HG03565 (cell line): ENCODE results near the gene SH3D19.

Source experiments
- ATAC-seq: cut with Tn5 transposase; IDR thresholded peaks from one replicate; pipeline ENCODE4 v1.9.1; 2021; ENCODE audit warnings: mild to moderate bottlenecking, moderate library complexity; ENCODE audit not compliant: unreplicated experiment

The SH3D19 gene

GRCh38 chr4:151325111-151325948 is at the start of gene SH3D19:
Gene SH3D19, minus strand, starts transcription at chr4:151325605. Its CDS starts 253 bp downstream, at chr4:151325352.
- ATAC-seq: no peak

GRCh38 chr4:151362404-151363164 is 37.2 kb upstream of the SH3D19 start:
- ATAC-seq: peak; percentile 98

GRCh38 chr4:151361966-151362365 is 36.6 kb upstream of the SH3D19 start:
- ATAC-seq: no peak

GRCh38 chr4:151361126-151361525 is 35.7 kb upstream of the SH3D19 start:
- ATAC-seq: no peak

GRCh38 chr4:151359576-151359975 is 34.2 kb upstream of the SH3D19 start:
- no peak for ATAC-seq

- ATAC-seq: no peak
These were observed 32.9 kb upstream of the SH3D19 start for GRCh38 chr4:151358266-151358665.

GRCh38 chr4:151356510-151356909 is 31.1 kb upstream of the SH3D19 start:
- no peak for ATAC-seq

- no peak for ATAC-seq
These were observed 29.8 kb upstream of the SH3D19 start for GRCh38 chr4:151355155-151355554.

- ATAC-seq: no peak
These were observed 22.3 kb upstream of the SH3D19 start for GRCh38 chr4:151347490-151348235.

GRCh38 chr4:151344948-151345347 is 19.5 kb upstream of the SH3D19 start:
- ATAC-seq: no peak

GRCh38 chr4:151340751-151341385 is 15.5 kb upstream of the SH3D19 start:
- ATAC-seq: no peak

GRCh38 chr4:151339467-151339866 is 14.1 kb upstream of the SH3D19 start:
- ATAC-seq: no peak

- no peak for ATAC-seq
These were observed 6.1 kb upstream of the SH3D19 start for GRCh38 chr4:151331276-151332042.

- no peak for ATAC-seq
These were observed 4.0 kb upstream of the SH3D19 start for GRCh38 chr4:151329217-151330007.

GRCh38 chr4:151325949-151326246 is 493 bp upstream of the SH3D19 start:
- no peak for ATAC-seq

GRCh38 chr4:151324752-151325110 is 674 bp downstream of the SH3D19 start:
- no peak for ATAC-seq

- ATAC-seq: no peak
These were observed 1.2 kb downstream of the SH3D19 start for GRCh38 chr4:151324124-151324751.

- no peak for ATAC-seq
These were observed 1.7 kb downstream of the SH3D19 start for GRCh38 chr4:151323667-151324066.

- ATAC-seq: no peak
These were observed 2.8 kb downstream of the SH3D19 start for GRCh38 chr4:151322570-151322969.
